Kidney glomerular epithelial cell (primary cell): ENCODE results near the gene PLS3.
A peak's percentile ranks its signal among the peaks of the same experiment; 100 is the strongest.
"Not testable (repeated sequence)": the region's sequence is repeated elsewhere in the genome, so short reads cannot be mapped to it uniquely, and the experiment has no call there.

Experiments used
- DNase-seq: peaks from one replicate; lab custom pipeline; 2025; lab: John Stamatoyannopoulos, UW

PLS3 gene, protein sequence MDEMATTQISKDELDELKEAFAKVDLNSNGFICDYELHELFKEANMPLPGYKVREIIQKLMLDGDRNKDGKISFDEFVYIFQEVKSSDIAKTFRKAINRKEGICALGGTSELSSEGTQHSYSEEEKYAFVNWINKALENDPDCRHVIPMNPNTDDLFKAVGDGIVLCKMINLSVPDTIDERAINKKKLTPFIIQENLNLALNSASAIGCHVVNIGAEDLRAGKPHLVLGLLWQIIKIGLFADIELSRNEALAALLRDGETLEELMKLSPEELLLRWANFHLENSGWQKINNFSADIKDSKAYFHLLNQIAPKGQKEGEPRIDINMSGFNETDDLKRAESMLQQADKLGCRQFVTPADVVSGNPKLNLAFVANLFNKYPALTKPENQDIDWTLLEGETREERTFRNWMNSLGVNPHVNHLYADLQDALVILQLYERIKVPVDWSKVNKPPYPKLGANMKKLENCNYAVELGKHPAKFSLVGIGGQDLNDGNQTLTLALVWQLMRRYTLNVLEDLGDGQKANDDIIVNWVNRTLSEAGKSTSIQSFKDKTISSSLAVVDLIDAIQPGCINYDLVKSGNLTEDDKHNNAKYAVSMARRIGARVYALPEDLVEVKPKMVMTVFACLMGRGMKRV

DNA sequence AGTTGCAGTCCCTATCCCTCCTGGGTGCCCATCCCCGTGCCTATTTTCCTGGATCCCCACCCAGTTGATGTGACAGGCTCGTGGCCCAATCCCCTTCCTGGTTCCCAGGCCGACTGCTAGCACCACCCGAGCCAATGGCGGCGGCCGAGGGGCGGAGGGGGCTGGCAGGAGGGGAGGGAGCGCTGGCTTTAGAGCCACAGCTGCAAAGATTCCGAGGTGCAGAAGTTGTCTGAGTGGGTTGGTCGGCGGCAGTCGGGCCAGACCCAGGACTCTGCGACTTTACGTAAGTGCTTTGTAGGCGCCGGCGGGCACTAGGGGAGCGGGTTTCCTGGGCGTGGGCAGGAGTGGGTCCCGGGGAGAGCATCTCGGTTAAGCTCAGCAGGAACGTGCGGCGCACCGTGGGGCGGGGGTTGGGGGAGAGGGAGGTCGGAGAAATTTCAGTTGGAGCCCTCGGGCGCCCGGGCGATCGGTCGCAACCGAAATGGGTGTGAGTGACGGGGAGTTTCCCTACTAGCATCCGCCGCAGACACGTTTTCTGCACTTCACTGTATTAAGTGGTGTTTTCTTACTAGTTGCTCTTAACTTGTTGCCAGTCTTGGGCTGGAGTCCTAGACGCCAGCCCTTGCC, at the start of gene PLS3:
Gene PLS3, plus strand, starts transcription at position 197 of the 627 bp plus-strand sequence. CDS start 49,077 bp downstream, outside the sequence.
- peak; percentile 16 for DNase-seq

DNA sequence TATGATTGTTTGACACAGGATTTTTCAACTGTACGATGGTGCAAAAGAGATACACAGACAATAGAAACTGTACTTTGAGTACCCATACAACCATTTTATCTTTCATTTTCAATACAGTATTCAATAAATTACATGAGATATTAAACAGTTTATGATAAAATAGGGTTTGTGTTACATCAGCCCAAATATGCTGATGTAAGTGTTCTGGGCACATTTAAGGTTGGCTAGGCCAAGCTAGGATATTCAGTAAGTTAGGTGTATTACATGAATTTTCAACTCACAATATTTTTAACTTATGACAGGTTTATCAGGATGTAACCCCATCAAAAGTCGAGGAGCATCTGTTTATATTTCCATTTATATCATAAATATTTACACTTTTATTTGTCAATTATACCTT, 42.9 kb upstream of the PLS3 start:
- no peak for DNase-seq

DNA sequence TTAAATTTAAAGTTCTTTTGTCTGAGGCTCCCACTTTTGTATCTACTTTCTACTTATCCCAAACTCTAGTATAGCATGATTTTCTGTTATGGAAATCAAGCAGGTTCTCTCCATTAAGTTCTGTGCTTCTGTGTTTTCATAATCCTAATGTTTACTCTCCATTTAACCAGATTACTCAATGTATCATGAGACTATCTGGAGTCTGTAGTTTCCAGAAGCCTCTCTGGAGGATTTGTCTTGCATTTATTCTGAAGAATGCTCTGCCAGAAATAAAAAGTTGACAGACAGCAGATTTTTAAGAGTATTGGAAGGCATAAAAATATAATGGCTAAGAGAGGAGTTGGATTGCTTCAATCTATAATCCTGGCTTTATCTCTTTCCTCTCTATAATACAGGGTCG, 39.2 kb upstream of the PLS3 start:
- no peak for DNase-seq

DNA sequence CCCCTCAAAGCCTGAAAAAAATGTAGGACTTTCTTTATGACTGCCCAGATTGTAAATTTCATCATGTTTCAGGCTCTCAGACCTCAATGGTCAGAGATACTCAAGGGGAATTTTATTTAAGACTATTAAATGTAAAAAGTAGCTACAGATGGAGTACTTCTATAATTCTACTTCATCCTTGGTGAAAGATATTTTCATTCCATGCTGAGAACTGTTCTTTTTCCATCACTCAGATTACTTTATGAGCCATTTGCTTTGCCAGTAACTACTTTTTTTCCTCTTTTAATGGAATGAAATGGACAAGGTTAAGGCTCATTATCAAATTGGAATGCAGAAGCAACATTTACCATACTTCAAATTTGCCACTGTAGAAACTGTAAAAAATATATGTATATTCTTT, 38.0 kb upstream of the PLS3 start:
- no peak for DNase-seq

DNA sequence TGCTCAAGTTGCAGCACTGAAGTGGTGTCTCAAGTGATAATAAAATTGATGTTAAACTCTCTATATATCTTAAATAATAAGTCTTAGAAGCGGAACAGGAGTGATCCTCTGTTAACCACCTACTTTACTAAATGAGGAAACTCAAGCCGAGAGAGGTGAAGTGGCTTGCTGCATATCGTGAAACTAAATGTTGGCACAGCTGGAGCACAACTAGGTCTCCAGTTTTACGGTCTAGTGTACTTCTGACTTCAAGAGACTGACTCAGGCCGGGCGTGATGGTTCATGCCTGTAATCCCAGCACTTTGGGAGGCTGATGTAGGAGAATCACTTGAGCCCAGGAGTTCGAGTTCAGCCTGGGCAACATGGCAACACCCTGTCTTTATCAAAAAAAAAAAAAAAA, 35.5 kb upstream of the PLS3 start:
- no peak for DNase-seq

DNA sequence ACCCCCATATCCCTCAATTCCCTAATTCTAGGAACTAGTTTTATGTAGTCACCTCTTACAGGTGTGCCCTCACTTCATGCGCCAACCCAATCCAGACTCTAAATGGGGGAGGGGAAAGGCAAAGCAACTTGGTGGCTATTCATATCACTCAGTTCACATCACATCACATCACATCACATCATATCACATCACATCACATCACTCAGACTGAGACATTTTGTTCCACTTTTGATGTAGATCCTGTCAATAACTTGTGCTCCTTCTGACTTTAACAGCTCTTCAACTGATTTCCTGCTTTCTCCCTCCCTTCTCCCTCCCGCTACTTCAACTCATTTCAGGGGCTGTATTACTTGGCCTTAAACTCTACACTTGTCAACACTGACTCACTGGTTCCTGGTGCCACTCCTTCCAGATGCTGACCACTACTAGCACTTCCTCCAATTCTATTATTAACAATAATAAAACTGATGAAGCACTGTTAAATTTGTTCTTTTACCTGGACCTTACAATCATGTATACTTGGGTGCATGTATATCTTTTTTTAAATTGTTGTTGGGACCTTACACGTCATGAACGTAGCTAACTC, 29.1 kb upstream of the PLS3 start:
- no peak for DNase-seq

DNA sequence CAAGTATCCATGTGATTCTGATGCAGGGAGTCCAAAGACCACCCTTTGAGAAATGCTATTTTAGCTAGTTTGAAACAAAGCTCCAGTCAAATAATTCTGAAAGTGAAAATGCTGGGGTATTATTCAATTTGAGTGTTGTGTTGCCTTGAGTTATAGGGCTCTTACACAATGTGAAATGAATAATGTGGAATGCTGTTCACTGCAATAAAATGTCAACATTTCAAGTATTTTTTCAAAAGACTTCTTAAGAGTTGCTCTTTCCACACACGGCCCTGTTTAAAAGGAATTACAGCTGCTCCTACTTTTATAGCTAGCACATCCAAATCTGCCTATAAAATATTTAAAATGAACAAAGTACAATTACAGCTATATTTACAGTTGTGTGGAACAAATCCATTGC, 27.5 kb upstream of the PLS3 start:
- no peak for DNase-seq

DNA sequence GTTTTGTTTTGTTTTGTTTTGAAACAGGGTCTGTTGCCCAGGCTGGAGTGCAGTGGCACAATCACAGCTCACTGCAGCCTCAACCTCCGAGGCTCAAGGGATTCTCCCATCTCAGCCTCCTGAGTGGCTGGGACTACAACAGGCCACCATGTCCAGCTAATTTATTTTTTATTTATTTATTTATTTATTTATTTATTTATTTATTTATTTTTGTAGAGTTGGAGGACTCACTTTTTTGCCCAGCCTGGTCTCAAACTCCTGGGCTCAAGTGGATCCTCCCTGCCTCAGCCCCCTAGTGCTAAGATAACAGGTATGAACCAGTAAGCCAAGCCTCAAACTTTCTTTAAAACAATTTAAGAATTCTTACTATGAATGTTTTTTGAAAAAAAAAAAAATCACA, 26.6 kb upstream of the PLS3 start:
- no peak for DNase-seq

DNA sequence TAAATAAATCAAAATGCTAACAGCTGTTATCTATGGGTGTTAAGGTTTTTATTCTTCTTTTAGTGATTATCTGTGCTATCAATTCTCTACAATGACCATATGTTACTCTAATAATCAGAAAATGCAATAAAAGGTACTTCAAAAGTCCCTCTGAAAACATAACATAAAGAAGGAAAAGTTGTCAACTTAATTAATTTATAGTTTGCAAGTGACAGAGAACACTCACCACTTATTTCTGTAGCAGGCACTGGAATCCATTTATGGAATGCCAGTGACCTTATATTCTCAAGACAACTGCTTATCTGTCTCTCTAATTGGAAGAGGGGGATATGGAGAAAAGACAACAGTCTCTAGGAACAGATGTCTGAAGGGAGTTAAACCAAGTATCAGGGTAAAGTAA, 25.6 kb upstream of the PLS3 start:
- no peak for DNase-seq

DNA sequence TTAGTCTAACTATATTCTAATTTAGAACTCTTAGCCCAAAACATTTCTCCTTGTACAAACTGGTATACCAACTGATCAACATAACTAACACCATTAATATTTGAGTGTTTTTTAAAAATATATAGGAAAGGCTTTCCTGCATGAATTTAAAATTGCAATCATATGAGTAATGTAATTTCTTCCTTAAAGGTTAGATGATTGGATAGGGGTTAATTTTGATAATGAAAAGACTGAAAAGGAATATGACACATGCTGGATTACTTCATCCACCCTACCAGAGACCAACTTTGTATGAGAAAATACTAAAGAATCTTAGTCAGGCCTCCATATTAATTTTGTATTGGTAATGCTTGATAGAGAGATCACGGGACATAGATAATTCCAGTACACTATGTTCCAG, 25.1 kb upstream of the PLS3 start:
- DNase-seq, result no peak

DNA sequence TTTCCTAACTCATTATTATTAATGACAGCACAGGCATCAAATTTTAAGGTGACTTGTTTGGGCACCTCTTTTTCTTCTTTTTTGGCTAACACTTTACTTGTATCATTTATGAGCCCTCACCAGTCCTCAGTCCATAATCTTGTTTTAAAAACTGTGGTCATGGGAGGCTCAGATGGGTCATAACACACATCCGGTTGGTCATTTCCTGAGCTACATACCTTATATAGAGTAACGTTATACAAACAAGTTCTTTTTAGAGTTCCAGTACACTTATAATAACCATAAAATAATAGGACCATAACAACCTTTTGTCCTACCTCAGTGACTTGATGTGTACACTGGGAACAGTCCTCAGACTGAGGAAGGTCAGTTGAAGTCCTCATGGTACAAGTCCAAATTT, 21.1 kb upstream of the PLS3 start:
- no peak for DNase-seq

DNA sequence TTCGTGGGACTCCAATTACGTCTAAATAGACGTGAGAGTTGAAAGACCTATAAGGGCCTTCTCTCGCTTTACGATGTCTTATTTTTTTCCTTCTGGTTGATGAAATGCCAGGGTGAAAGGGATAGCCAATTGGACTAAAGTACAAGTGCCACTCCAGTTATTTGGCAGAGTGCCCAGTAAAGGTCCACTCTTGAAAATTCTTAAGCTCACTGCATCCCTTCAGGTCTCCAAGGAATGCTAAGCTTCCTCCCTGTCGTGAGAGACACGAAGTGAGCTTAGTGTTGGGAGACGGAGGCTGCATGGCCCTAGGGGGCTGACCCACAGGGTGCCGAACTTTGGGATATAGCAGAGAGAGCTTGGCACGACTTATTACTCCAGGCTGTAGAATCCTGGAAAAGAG, 19.9 kb upstream of the PLS3 start:
- DNase-seq, result not testable (repeated sequence)

DNA sequence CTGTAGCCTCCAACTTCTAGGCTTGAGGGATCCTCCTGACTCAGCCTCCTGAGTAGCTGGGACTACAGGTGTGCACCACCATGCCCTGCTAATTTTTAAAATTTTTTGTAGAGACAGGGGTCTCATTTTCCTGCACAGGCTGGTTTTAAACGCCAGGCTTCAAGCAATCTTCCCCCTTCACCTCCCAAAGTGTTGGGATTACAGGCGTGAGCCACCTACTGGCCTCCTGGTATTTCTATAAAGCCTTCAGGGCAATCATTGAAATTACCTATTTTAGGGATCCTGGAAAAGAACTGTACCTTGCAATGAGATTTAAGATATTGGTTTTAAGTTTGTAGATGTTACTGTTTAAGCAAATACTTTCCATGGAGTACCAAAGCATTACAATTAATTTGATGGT, 13.5 kb upstream of the PLS3 start:
- DNase-seq, result no peak

DNA sequence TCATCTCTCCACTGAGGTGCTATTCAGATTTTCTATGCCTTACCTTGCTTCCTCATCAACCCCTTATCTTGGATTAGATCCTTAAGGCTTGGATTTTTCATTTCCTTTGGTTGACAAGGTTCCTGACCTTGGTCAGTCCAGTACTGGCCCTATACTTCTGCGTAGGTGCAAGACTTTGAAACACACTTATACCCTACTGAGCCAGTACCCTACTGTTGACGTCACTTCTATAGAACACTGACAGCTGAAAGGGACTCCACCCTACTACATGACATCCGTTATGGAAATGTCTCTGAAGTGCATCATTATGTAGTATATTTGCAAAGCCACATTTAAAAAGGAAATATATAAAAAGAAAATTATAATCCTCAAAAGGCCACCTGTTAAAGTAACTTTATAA, 12.0 kb upstream of the PLS3 start:
- DNase-seq, result no peak

DNA sequence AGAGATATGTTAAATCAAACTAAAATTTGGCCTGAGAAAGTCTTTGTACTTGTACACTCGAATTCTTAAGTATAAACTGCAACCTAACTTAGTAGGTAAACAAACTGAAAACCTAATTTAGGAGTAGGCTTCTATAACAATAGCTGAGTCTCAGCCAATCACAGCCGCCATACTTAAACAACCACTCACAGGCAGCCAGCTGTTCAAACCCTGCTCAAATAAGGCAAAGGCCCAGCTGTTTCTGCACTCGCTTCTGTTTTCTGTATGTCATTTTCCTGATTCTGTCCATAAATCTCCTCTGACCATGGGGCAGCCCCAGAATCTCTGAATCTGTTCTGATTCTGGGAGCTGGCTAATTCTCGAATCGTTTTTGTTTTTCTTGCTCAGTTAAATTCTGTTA, 7.8 kb upstream of the PLS3 start:
- no peak for DNase-seq

DNA sequence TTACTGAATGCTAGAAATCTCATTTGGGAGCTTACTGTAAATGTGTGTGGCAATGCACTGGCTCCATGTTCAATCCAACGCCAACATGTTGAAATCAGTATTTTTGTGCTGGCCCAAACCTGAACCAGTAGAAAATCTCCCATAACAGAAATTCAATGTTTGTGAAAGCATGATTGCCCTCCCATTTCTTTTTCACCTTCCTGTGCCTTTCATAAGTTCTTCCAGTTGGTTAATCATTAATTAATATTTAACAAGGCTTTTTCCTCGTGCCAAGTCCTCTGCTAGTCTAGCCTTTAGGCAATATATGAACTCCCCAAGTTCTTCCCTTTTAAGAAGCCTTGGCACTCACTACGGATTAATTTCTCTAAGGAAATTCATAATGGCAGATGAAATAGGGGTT, 1.3 kb upstream of the PLS3 start:
- peak; percentile 16 for DNase-seq

DNA sequence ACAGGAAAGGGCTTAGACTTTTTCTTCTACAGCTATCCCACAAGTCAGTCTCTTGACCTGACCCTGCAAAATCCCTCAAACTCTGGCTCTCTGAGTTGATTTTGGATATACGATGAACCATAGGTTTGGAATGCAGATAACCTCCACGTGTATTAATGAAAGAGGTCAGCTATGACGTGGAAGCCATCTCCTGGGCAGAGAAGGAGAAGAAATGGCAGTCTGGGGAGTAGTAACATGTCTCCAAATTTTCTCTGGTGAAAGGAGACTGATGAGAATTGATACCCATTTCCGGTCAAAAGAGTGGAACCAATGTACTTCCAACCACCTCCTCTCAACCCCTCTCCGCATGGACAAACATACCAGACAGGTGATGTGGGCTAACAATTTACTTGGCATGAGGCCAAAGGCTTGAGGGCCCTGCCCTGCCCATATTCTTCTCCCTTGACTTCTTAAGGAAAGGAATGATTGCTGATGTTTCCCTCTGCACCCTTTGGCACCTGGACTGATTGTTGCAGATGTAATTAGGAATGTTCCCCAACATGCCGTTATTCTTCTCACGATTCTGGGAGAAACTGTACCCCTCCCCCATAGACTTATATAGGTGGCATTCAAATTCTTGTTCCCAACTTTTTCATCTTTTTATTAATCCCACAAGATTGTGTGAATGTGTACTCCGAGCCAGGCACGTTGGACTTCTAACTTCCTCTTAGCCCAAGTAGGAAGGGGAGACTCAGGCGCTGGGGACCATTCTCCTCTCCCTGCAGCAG, 580 bp upstream of the PLS3 start:
- peak; percentile 29 for DNase-seq

DNA sequence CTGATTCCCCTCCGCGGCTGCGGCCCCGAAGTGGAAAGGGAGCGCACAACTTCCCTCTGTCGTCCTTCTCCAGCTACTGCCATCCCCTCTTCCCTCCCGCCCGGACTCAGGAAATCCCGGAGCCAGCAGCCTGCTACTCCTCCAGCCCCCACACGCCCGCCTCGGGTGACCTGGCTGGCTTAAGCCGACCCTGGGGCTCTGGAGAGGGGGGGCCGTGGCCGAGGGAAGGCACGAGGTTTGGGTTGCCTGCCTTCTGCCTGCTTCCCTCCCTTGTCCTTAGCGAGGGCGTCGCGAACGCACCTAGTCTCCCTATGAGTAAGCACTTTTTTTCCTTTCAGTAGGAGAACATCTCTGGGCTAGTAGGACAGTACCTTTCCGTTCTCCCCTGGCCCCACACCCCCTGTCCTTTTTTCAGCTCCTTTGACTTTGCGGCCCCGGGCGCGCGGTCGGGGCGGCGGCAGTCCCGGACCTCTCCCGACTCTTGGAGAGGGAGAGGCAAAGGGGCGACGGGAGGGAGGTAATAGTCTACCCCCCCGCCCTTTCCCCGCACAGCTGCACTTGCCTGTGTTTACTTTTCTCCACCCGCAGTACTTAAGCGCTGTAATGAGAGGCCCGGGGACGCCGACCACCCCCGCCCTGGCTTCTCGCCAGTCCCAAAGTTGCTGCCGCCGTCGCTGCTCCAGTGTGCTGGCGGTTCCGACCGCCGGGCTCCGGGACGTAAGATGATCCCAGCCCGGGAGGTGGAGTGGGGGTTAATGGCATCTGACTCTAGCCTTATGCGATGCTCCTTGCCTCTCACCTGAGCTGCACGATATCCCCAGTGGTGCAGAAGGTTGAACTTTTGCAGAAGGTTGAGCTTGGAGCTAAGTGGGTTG, 868 bp downstream of the PLS3 start:
- DNase-seq, result peak; percentile 14

DNA sequence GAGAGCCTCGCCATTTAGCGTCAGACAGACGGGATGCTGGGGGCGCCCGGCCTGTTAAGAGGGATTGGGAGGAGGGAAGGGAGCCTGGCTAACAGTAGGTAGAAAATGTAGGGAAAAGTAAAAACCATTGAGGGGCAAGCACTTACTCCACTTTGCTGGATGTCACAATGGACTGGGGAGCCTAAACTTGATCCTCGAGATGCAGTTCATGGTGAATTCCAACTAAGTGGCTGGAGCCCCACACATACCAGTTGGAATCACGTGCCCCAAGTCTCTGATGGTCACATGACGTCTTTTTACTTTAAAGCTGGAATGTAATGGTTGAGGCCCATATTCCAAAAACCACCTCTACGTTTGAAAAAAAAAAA, 1.5 kb downstream of the PLS3 start:
- no peak for DNase-seq

DNA sequence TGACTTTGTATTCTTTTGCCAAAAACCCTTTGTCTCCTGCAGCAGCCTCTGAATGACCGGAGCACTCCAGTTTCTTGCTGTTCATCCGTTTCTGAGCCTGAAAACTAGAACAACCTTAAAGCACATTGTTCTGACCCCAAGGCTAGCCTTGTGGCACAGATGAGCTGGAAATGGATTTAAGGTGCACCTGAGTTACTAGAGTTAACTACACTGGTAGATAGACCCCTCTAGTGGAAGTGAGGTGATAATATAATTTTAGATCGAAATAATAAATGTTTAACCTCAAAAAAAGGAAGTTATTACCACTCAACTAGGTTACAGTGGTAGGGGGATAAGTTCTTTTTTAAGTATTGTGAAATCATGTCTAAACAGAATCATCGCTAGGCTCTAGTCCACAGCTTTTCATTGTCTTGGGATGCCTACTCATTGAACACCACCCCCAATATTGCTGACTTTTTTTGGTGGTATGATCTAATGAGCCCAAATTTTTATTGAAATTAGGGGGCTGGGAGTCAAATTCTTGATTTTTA, 2.7 kb downstream of the PLS3 start:
- DNase-seq, result no peak

DNA sequence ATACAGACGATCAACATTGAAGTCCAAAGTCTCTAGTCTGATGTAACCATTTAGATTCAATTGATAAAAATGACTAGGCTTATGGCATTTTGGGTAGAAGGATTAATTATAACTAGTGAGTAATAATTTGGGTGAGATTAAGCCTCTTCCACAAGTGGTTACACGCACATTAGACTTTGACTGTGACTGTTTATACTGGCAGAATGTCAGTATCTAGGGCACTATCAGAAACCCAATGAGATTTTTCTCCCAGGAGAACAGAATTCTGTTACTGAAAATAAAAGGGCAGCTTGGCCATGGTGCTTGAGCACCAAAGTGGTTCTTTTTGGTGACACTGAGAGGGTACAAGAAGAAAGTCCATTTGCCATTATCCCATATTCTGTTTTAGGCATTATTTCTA, 3.3 kb downstream of the PLS3 start:
- no peak for DNase-seq
